DOHH2 (cell line): ENCODE data around the gene FAM81B.

Source experiments
- EZH2phosphoT487 ChIP-seq: fragments of 200-600 bp; sonication (generic); IDR thresholded peaks from 2 replicates; pipeline ENCODE4 v1.6.1; 2017; ENCODE audit warnings: borderline replicate concordance, mild to moderate bottlenecking, antibody characterized with exemption, low read length, moderate library complexity, mixed read lengths
- TF ChIP-seq, protein P1 (sequence below): fragments of 200-600 bp; sonication (generic); IDR thresholded peaks from one replicate; pipeline ENCODE4 v1.5.1; 2014; ENCODE audit warnings: antibody characterized with exemption, mild to moderate bottlenecking, low read depth, low read length; ENCODE audit not compliant: poor library complexity, severe bottlenecking

DNA sequence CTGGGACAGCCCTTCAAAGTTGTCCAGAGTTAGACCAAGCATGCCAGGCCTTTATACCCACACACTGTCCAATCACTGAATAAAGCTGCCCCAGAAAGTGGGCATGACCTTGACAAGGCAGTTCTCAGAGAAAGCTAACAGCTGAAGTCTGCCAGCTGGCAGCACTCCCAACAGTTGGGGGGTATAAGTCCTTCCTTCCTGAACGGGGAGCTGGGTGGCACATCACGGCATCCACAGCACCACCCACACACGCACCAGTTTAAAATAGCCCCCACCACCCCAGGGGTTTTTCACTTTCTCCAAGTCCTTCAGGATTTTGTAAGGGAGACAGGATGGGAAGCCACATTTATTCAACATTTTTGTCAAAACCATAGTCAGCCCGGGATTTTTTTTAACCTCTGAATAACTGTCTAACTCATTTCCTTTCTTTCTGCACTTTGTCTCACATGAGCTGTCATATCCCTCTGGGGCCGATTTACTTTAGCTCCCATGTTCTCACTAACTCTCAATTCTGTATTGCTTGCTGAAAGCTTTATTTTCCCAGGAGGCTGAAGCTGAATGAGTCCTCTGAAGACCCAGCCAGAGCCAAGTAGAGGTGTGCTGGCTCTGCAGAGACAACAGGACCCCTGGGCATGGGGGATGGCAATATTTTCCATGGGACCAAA lies 15.4 kb downstream of the FAM81B start:
- TF ChIP-seq, protein P1, sequence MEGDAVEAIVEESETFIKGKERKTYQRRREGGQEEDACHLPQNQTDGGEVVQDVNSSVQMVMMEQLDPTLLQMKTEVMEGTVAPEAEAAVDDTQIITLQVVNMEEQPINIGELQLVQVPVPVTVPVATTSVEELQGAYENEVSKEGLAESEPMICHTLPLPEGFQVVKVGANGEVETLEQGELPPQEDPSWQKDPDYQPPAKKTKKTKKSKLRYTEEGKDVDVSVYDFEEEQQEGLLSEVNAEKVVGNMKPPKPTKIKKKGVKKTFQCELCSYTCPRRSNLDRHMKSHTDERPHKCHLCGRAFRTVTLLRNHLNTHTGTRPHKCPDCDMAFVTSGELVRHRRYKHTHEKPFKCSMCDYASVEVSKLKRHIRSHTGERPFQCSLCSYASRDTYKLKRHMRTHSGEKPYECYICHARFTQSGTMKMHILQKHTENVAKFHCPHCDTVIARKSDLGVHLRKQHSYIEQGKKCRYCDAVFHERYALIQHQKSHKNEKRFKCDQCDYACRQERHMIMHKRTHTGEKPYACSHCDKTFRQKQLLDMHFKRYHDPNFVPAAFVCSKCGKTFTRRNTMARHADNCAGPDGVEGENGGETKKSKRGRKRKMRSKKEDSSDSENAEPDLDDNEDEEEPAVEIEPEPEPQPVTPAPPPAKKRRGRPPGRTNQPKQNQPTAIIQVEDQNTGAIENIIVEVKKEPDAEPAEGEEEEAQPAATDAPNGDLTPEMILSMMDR: no peak
- TF ChIP-seq EZH2phosphoT487: no peak
